Right cardiac atrium (tissue), 5 donors: Measurements from ENCODE around the gene PEPD. TPM values are rescaled to one million over a fixed set of nuclear protein-coding genes. Genes with fewer than 3 reads are reported as not detected.
"Not testable (repeated sequence)": the region's sequence is repeated elsewhere in the genome, so short reads cannot be mapped to it uniquely, and the experiment has no call there.

ENCODE experiments used
- ATAC-seq, 2 donors: fragments of 200-7000 bp; cut with Tn5 transposase; one replicate each; pipeline versions ENCODE4 v1.8.0 to v1.9.1; 2020; ENCODE audit warnings: moderate library complexity in 2 of 2, mild to moderate bottlenecking in 1 of 2
- DNase-seq, 3 donors: peaks; one replicate each; pipeline ENCODE4 v3.0.0-alpha.2; 2020
- H3K27ac ChIP-seq: one replicate; pipeline ENCODE4 v1.5.1; 2013; ENCODE audit warnings: mild to moderate bottlenecking, low read length, control low read depth, moderate library complexity
- H3K27me3 ChIP-seq: one replicate; pipeline ENCODE4 v1.6.1; 2013; ENCODE audit not compliant: control insufficient read depth, insufficient read depth
- H3K4me1 ChIP-seq: one replicate; pipeline ENCODE4 v1.6.1; 2013; ENCODE audit warnings: low read length; ENCODE audit not compliant: control insufficient read depth, insufficient read depth
- H3K4me3 ChIP-seq: one replicate; pipeline ENCODE4 v1.5.1; 2013; ENCODE audit warnings: low read length, control low read depth
- H3K9me3 ChIP-seq: one replicate; pipeline ENCODE4 v1.6.1; 2013; ENCODE audit warnings: low read length; ENCODE audit not compliant: control insufficient read depth
- WGBS: extraction: QIAGEN DNeasy Blood & Tissue Kit; methylation state at CpG from one replicate; pipeline ENCODE4 v1.1.7; 2013; 5-methylcytosine and 5-hydroxymethylcytosine counted together
- intact Hi-C, 4 donors: fragments of 100-400 bp; cut with DNase I; formaldehyde crosslinking; loops; one replicate each; pipeline versions ENCODE4 v1.11.0 to v1.14.0; 2022 to 2023
- polyA plus RNA-seq: library from polyadenylated mRNA; stranded (reverse); fragments of 200-250 nt; gene quantifications from one replicate; pipeline ENCODE4 v1.2.3, GENCODE V29; 2013
- total RNA-seq, 4 donors: library from RNA; stranded (reverse); fragmentation: NEBNext Ultra II Directional; extraction: Animal tissue kit (Norgen Biotek cat#: 25700); gene quantifications; one replicate each; pipeline ENCODE4 v1.2.1, GENCODE V29; 2021
- donor health status: healthy with polysubstance abuse.
- donor health status: DM: no; HTN: yes; CAD: no.
- donor health status: DM: no; HTN: no; CAD: no.
- donor health status: DM: no; HTN: yes; CAD: no; lungs with severe emphysema.
- donor health status: DM: yes; HTN: yes; CAD: no.

Gene PEPD
- total and polyA plus RNA-seq, 5 donors, result 27.7 to 37.5 (median 34.4) TPM

DNA sequence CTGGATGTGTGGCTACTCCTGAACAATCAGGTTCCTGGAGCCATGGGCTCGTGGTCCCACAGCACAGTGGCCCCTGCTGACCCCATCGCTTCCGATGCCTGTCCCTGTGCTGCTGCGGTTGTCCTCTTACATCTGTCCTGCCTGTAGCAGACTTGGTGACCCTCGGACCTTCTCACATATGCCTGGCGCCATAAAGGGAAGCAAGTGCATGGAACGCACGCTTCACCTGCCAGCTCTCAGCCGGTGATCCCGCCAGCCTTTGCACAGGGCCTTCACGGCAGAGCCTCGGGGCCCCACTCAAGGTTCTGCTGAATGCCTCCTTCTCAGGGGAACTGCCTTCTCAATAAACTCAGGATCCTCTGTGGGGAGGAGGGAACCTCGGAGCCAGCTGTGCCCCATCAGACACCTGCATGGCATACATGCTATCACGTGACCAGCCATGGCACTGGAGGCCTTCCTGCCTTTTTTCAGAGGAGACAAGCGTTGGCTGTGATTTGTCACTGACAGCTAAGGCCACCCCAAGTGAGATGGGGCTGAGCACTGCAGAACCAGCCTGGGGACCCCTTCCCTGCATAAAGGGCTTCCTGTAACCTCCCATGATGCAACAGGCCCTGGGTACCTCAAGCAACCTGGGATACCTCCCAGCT is 24.3 kb downstream of the PEPD start:
- H3K27ac ChIP-seq, result no peak overlapping the region
- intact Hi-C loops, result no loop called here
- no peaks in the 10 kb centered on the region for H3K4me1 ChIP-seq
- DNase-seq (no peak), ATAC-seq (no peak)
- H3K9me3 ChIP-seq, result no peaks in the 10 kb centered on the region
- 91% methylated on average over 15 of the region's 15 CpGs for WGBS
- H3K4me3 ChIP-seq, result no peak overlapping the region
- no peaks in the 10 kb centered on the region for H3K27me3 ChIP-seq

DNA sequence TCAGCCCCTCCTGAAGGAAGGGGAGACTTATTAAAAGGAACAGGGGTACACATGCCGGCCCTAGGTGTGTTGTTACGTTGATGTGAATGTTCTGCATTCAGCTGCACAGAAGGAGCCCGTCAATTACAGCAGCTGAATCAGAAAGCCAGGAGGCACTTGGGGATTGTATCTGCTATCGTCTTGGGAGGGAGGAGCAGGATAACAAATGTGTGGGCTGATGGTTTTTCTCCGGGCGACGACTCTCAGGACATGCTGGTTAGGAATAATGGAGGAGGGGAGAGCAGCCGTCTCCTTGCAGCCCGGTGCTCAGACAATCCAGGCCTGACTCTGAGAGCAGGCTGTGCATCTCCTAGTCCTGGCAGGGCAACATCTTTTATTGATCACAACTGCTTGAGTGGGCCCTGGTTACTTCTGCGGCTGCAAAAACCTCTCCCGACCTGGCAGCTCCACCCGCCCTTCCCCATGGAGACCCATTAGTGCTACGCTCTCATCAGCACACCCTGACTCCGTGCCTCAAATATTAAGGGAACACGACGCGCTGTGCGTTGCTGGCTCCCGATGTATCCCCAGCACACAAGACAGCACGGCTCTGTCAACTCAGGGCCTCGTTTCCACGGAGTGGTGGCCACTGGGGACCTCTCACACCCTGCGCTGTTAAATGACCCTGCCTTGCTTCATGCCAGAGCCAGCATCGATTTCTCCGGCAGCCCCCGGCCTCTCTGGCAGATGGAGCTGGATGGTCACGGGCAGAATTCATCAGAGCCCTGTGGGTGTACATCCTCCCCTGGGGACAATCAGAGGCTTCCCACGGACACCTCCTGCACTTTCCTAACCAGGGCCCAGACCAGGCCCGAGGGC is 25.3 kb downstream of the PEPD start:
- Histone ChIP-seq H3K27me3 (no peaks in the 10 kb centered on the region), H3K27ac (no peak overlapping the region), H3K4me1 (no peaks in the 10 kb centered on the region), H3K9me3 (no peaks in the 10 kb centered on the region), H3K4me3 (no peak overlapping the region)
- ATAC-seq (peak in 1 of 2 donors; percentile 9), DNase-seq (no peak)
- 62% methylated on average over 29 of the region's 29 CpGs for WGBS
- intact Hi-C loops, result no loop called here

GRCh38 chr19:33493401-33494275 is 28.0 kb downstream of the PEPD start:
- 92% methylated on average over 14 of the region's 14 CpGs for WGBS

DNA sequence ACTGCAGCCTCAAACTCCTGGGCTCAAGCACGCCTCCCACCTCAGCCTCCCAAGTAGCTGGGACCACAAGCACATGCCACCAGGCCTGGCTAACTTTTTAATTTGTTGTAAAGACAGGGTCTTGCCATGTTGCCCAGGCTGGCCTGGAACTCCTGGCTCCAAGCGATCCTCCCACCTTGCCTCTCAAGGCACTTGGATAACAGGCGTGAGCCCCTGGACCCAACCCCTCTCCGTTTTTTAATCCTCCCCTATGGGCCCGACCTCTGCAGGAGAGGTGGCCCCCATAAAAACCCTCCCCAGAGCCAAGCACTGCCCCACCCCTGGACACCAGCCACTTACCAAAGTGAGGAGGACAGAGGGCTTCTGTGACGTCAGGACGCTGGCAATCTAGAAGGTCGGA is 28.6 kb downstream of the PEPD start:
- WGBS, result 94% methylated on average over 8 of the region's 8 CpGs
- intact Hi-C loops, result no loop called here
- Histone ChIP-seq H3K9me3 (no peaks in the 10 kb centered on the region), H3K4me1 (no peaks in the 10 kb centered on the region), H3K27ac (no peak overlapping the region), H3K4me3 (no peak overlapping the region), H3K27me3 (no peaks in the 10 kb centered on the region)
- DNase-seq (no peak), ATAC-seq (no peak)

More at GRCh38 chr19:33493401-33494275, 28.0 kb downstream of the PEPD start:
- H3K27me3 ChIP-seq, result no peaks in the 10 kb centered on the region
- intact Hi-C loops, result no loop called here
- H3K9me3 ChIP-seq, result no peaks in the 10 kb centered on the region
- DNase-seq (no peak), ATAC-seq (no peak)
- H3K4me3 ChIP-seq, result no peak overlapping the region
- no peak overlapping the region for H3K27ac ChIP-seq
- H3K4me1 ChIP-seq, result no peaks in the 10 kb centered on the region

DNA sequence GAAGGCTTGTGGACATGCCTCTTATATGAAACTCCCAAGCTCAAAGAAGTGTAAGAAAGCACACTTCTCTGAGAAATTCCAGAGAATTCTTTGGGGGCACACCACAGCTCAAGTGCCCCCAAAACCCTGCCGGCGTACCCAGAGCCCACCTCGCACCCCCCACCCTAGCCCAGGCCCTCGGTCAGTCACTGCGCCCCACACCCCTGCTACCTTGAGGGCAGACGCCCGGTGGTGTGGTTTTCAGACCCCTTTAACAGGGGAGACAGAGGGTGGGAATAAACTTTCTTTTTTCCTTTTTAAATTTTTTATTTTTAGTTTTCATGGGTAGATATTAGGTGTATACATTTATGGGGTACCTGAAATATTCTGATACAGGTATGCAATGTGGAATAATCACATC is 29.5 kb downstream of the PEPD start:
- H3K9me3 ChIP-seq, result no peaks in the 10 kb centered on the region
- 97% methylated on average over 7 of the region's 7 CpGs for WGBS
- ATAC-seq (no peak), DNase-seq (no peak)
- no peaks in the 10 kb centered on the region for H3K27me3 ChIP-seq
- no peaks in the 10 kb centered on the region for H3K4me1 ChIP-seq
- no peak overlapping the region for H3K4me3 ChIP-seq
- no peak overlapping the region for H3K27ac ChIP-seq
- intact Hi-C loops, result no loop called here

- WGBS, result 92% methylated on average over 8 of the region's 8 CpGs
- intact Hi-C loops, H3K4me1 ChIP-seq, H3K4me3 ChIP-seq, ATAC-seq, H3K9me3 ChIP-seq, DNase-seq, H3K27ac ChIP-seq, H3K27me3 ChIP-seq: not testable (repeated sequence)
These were observed 31.0 kb downstream of the PEPD start for GRCh38 chr19:33490596-33490995.

DNA sequence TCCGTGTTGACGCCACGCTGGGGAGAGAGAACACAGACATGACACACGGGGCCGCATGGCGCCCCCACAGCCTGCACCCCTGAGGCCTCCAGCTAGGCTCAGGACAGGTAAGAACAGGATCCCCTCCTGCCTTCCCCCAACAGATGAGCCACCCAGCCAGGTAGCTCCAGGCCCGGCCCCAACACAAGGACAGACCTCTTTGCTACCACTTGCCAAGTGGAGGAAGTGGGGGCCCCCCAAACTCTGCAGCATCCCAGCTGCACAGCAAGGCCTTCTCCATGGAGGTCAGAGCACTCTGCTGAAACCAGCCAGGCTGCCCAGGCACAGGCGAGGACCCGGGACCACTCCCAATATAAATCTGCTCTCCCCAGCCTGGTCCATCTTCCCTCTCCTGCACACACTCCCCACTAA is 31.5 kb downstream of the PEPD start:
- no peak overlapping the region for H3K4me3 ChIP-seq
- DNase-seq (no peak), ATAC-seq (no peak)
- no peak overlapping the region for H3K27ac ChIP-seq
- H3K4me1 ChIP-seq, result no peaks in the 10 kb centered on the region
- no peaks in the 10 kb centered on the region for H3K9me3 ChIP-seq
- 91% methylated on average over 9 of the region's 9 CpGs for WGBS
- H3K27me3 ChIP-seq, result no peaks in the 10 kb centered on the region
- intact Hi-C loops, result no loop called here

DNA sequence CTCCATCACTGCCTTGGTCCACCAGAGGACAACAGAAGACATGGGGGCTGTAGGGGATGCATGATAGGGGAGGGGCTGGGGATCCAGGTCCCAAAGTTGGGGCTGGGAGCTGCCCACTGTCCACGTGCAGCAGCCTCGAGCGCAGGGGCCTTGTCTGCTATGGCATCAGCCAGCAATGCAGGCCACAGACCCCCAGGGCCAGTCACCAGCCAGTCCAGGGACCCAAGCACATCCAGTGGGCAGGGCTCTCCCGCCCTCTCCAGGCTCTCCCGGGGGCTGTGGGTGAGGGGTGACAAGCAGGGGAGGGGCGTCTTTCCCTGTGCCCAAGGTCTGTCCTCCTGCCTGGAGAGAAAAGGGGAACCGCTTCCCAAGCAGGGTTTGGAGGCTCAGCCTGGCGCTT is 32.8 kb downstream of the PEPD start:
- Histone ChIP-seq H3K9me3 (no peaks in the 10 kb centered on the region), H3K4me1 (no peaks in the 10 kb centered on the region), H3K27ac (no peak overlapping the region), H3K4me3 (no peak overlapping the region), H3K27me3 (no peaks in the 10 kb centered on the region)
- no peak for ATAC-seq
- WGBS, result 97% methylated on average over 8 of the region's 8 CpGs
- DNase-seq, result no peak
- intact Hi-C loops, result no loop called here

DNA sequence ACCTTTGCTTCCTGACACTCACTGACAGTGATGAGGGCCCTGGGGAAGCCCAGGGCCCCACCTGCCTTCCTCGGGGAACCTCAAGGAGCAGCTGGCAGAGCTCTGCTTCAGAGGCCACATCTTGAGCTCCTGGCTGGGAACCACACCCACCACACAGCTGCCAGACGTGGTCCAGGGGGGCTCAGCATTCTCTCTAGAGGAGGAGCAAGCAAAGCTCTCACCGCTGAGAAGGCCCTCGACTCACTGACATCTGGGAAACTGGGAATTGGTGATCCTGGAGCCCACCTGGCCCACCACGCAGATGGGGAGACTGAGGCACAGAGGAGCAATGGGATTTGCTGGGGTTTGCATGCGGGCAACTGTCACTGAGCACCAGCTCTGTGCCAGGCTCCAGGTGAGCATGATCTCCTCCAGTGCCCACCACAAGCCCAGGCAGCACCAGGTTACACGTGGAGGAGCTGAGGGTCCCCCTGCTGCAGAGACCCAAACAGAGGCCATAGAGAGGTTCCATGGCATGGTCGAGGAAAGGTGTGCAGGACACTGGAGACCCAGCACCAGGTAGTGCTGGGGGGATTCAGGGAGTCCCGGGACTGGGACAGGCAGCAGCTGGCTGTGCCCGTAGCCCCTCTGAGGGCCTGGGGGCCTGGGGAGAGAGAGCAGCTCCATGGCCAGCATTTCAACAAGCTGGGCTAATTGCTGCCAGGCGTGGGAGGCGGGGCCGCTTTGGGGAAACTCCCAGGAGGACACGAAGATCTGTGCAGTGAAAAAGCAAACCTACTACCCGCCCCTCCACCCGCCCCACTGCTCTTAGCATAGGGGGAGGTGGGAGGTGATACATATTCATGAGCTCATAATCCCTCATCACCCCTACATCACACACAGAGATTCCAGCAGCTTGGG is 33.4 kb downstream of the PEPD start:
- WGBS, result 89% methylated on average over 16 of the region's 16 CpGs
- Histone ChIP-seq H3K4me1 (no peaks in the 10 kb centered on the region), H3K4me3 (no peak overlapping the region), H3K27me3 (no peaks in the 10 kb centered on the region), H3K9me3 (no peaks in the 10 kb centered on the region), H3K27ac (no peak overlapping the region)
- intact Hi-C loops, result no loop called here
- DNase-seq (no peak), ATAC-seq (no peak)
